Lower leg skin (tissue), 4 donors: ENCODE measurements around the gene OR4D1. TPM values are rescaled to one million over a fixed set of nuclear protein-coding genes. Genes with fewer than 3 reads are reported as not detected.
A peak's percentile ranks its signal among the peaks of the same experiment; 100 is the strongest.

ENCODE experiments used
- DNase-seq, 2 donors: peaks; one replicate each; pipeline ENCODE4 v3.0.0-alpha.2; 2019; ENCODE audit warnings: low spot score in 2 of 2
- H3K4me3 ChIP-seq: fragments of 200-600 bp; sonication (generic); 2 replicates; pipeline ENCODE4 v1.5.1; 2017; ENCODE audit warnings: mild to moderate bottlenecking, low read depth; ENCODE audit not compliant: poor library complexity, severe bottlenecking
- POLR2A ChIP-seq, 2 donors: fragments of 450-650 bp; IDR thresholded peaks; one replicate each; pipeline ENCODE4 v1.6.1; 2016 to 2017; ENCODE audit warnings: antibody characterized with exemption in 2 of 2, mild to moderate bottlenecking in 1 of 2, moderate library complexity in 1 of 2
- WGBS, 2 donors: methylation state at CpG; one replicate each; pipeline ENCODE4 v1.1.5; 2018; 5-methylcytosine and 5-hydroxymethylcytosine counted together
- intact Hi-C: fragments of 100-400 bp; cut with DNase I; formaldehyde crosslinking; loops from one replicate; pipeline ENCODE4 v1.15.0; 2023; ENCODE audit warnings: low total_unique reads
- total RNA-seq, 4 donors: library from RNA; depleted of rRNA; stranded (reverse); fragments of >200 nt; gene quantifications; one replicate each; pipeline ENCODE4 v1.1.0, GENCODE V29; 2016
- TF ChIP-seq, protein P1 (sequence below), 3 donors: fragments of 450-650 bp; IDR thresholded peaks; one replicate each; pipeline ENCODE4 v1.5.1; 2016; ENCODE audit warnings: antibody characterized with exemption in 3 of 3, mild to moderate bottlenecking in 3 of 3, moderate library complexity in 2 of 3

The OR4D1 gene
- total RNA-seq, 4 donors from 2014 or later, result 0.17 TPM; not detected in 3

DNA sequence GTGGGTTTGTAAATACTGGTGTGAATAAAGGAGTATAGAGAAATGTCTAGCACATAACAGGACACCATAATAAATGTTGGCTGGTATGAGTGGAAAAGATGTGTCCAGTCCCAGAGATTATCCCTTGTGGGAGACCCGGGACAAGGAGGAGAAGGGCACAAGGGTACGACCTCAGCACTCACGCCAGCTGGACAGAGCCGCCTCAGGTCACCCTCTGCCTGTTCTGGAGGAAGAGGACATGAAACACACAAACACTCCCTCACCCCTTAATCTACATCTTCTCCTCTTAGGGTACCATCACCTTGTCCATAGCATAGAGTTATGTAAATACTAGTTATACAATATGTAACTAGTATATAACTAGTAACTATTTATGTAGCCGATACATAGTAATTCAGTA lies 38.2 kb upstream of the OR4D1 start:
- intact Hi-C loops, result loop anchor here (10.0 kb wide), 1 partner anchor 255 kb away; the partner anchor contains the start of gene MRPS23
- TF ChIP-seq POLR2A (IDR thresholded peaks at IDR 0.05), result no peak
- TF ChIP-seq, protein P1, sequence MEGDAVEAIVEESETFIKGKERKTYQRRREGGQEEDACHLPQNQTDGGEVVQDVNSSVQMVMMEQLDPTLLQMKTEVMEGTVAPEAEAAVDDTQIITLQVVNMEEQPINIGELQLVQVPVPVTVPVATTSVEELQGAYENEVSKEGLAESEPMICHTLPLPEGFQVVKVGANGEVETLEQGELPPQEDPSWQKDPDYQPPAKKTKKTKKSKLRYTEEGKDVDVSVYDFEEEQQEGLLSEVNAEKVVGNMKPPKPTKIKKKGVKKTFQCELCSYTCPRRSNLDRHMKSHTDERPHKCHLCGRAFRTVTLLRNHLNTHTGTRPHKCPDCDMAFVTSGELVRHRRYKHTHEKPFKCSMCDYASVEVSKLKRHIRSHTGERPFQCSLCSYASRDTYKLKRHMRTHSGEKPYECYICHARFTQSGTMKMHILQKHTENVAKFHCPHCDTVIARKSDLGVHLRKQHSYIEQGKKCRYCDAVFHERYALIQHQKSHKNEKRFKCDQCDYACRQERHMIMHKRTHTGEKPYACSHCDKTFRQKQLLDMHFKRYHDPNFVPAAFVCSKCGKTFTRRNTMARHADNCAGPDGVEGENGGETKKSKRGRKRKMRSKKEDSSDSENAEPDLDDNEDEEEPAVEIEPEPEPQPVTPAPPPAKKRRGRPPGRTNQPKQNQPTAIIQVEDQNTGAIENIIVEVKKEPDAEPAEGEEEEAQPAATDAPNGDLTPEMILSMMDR (IDR thresholded peaks at IDR 0.05), result no peak
- no peak overlapping the region for H3K4me3 ChIP-seq
- DNase-seq, result no peak
- 77 to 79% methylated on average over 5 of the region's 5 CpGs for WGBS, 2 donors

DNA sequence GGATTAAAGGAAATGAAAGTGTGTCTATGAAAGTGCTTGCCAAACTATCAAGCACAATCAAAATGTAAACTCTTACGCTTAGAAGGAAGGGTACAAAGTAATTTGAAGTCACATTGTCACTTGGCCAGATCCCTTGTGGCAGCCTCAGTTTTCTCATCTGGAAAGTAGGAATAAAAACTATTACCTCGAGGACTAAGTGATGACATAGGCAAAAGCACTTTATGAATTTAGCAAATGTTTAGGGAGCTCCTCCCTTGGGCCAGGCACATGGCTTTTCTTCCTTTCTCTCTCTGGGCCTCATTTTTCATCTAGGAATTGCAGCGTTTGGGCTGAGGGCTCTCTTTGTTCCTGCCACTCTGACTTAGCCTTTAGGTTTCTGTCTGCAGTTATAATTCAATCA lies 36.5 kb upstream of the OR4D1 start:
- H3K4me3 ChIP-seq, result no peak overlapping the region
- intact Hi-C loops, result loop anchor here (10.0 kb wide), 1 partner anchor 257 kb away; the partner anchor contains the start of gene MRPS23
- 70 to 75% methylated on average over 3 of the region's 3 CpGs for WGBS, 2 donors
- no peak for DNase-seq
- TF ChIP-seq, protein P1 (IDR thresholded peaks at IDR 0.05), result no peak
- no peak for TF ChIP-seq POLR2A (IDR thresholded peaks at IDR 0.05)

DNA sequence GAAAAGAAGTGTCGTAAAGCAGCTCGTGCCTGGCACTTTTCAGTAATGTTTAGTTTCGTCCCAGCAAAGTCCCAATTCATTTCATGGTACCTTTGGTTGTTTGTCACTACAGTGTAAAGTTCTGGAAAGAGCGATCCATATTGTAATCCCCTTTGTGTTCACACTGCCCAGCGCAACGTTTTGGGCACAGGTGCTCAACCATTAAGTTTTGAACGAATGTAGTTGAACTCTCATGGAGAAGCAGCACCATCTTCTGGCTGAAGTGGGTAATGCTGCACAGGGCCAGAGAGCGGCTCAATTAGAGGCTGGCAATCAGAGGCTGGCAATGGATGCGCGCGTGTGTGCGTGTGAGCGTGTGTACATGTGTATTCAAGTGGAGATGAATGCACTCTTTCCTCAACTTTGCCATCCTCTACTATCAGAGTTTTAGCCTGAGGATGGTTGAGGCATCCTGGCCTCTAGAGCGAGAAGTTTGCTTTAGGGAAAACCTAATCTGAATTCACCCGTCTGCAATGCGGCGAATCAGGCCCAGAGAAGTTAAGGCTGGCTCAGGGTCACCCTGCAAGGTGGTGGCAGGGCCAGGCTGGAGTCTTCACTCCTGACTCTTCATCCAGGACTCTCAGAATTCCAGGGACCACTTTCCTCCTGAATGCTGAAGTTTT lies 35.1 kb upstream of the OR4D1 start:
- TF ChIP-seq, protein P1 (IDR thresholded peaks at IDR 0.05), result peak in 2 of 3 donors; percentile 81 to 87
- TF ChIP-seq POLR2A (IDR thresholded peaks at IDR 0.05), result no peak
- peak; percentile 75 to 95 for DNase-seq
- H3K4me3 ChIP-seq, result no peak overlapping the region
- 28 to 32% methylated on average over 17 of the region's 17 CpGs for WGBS, 2 donors
- intact Hi-C loops, result loop anchor here (10.0 kb wide), 1 partner anchor 258 kb away; the partner anchor contains the start of gene MRPS23

DNA sequence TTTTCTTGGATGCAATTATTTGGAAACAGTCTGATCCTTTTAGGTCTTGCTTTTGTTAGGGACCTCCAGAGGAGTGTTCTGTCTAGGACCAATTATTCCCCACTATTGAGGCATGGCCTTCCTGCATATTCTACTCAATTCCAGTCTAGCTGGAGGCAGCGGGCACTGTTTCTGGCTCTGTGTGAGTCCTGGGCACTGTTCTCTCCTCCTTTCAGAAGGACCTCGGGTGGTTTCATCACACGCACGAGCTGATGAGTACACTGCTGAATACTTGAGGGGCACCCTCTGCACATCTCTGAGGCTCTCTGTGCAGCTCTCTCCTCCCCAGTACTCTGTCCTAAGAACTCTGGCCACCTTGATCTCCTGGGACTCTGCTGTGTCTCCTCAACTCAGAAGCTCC lies 34.2 kb upstream of the OR4D1 start:
- 77 to 82% methylated on average over 4 of the region's 4 CpGs for WGBS, 2 donors
- TF ChIP-seq POLR2A (IDR thresholded peaks at IDR 0.05), result no peak
- TF ChIP-seq, protein P1 (IDR thresholded peaks at IDR 0.05), result no peak
- H3K4me3 ChIP-seq, result no peak overlapping the region
- DNase-seq, result no peak
- intact Hi-C loops, result loop anchor here (10.0 kb wide), 1 partner anchor 259 kb away; the partner anchor contains the start of gene MRPS23

DNA sequence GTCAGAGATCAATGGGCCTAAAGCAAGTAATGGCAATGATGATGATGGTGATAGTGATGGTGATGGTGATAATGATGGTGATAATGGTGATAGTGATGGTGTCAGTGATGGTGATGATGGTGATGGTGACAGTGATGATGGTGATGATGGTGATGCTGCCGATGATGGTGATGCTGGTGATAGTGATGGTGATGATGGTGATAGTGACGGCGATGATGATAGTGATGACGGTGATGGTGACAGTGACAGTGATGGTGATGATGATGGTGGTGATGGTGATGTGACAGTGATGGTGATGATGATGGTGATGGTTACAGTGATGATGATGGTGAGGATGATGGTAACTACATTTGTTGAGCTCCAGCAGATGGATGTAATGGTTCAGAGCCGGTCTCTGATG lies 30.8 kb upstream of the OR4D1 start:
- no peak overlapping the region for H3K4me3 ChIP-seq
- intact Hi-C loops, result loop anchor here (10.0 kb wide), 1 partner anchor 263 kb away; the partner anchor contains the start of gene MRPS23
- no peak for DNase-seq
- whole genome bisulfite sequencing, 2 donors, result 90 to 93% methylated on average over 5 of the region's 5 CpGs
- TF ChIP-seq, protein P1 (IDR thresholded peaks at IDR 0.05), result peak in 1 of 3 donors; percentile 21
- no peak for TF ChIP-seq POLR2A (IDR thresholded peaks at IDR 0.05)
